ENCODE data around the gene EPB41.
A peak's percentile ranks its signal among the peaks of the same experiment; 100 is the strongest.

Gene EPB41

DNA sequence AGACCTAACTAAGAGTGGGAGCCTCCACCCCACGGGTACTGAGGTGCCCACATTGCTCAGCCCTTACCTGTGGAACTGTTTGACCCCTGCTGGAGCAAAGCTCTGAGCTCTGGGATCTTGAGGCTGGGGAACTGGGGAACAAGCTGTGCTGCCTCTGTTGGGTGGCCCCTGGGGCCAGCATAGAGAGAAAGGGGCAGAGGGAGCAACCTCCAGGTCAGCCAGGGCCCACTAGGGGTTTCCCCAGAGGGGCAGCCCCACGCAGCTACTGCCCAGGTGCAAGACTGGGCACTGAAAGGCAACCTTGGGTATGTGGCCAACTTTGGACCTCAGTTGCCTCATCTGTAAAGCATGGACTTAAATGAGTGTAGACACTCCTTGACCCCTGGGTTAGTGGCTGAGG lies 23.5 kb upstream of the EPB41 start:
- no peak for DNase-seq (ENCODE audit: low read depth in 2 of 2)

- DNase-seq (ENCODE audit: low read depth in 2 of 2): no peak
Measured at GRCh38 chr1:28891256-28891655, 23.1 kb upstream of the EPB41 start.

DNA sequence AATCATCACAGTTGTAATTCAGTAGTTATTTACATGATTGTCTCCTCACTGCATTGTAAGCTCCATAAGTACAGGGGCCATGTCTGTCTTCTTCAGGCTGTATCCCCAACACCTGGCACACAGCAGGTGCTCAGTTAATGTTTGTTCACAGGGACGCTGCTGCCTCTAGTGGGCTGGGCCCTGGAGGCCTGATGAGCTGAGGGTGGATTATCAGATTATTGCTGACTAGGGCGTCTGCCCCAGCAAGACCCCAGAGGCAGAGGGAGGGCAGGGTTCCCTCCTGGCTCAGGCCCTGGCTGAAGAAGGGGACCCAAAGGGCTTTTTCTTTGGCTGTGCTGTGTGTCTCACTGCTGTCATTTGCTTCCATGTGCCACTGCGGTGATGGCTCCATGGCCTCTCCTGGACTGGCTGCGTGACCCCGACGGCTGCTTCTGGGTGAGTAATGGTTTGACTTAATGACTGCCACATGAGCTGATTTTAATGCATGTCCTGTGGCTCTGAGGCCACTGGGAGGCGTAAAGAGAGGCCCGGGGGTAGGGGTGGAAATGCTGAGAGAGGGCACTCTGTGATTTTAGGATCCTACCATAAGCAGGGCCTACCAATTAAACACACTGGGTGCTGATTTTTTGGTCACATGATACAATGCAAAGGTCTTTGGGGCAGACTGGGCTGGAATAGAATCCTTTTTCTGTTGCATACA lies 20.8 kb upstream of the EPB41 start:
- DNase-seq (ENCODE audit: low read depth in 2 of 2): no peak

DNA sequence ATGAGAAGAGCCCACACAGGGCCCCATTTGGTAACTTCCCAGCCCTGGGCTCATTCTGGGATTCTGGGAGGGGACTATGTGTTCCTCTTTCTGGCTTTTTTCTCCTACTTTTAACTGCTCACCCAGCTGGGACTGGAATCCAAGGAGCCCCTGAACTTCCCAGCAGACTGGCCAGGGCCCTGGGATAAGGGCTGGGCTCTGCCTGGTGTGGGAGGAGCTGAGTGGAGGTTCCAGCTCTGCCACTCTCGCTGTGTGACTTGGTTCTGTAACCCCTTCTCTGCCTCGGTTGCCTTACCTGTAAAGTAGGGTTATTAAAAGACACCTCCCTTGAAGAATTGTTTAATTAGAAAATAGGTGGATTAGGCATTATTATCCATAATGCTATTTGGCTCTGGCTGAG lies 19.6 kb upstream of the EPB41 start:
- no peak for DNase-seq (ENCODE audit: low read depth in 2 of 2)

GRCh38 chr1:28895896-28896608 lies 18.3 kb upstream of the EPB41 start:
- DNase-seq (ENCODE audit: low read depth in 2 of 2): no peak

DNA sequence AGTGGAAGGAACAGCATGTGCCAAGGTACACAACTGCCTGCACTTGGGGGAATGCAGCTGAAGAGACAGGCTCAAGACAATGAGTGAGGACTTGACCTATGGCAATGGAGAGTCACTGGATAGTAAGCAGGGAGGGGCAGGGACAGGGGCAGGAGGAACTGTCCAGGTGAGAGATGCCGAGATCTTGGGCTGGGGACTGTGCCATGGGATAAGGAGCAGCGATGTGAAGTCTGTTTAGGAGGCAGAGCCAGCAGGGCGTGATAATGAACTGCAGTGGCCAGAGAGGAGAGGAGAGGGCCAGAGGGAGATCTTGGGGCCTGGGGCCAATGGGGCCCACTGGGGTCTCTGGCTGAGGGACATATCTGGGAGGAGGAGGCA lies 17.8 kb upstream of the EPB41 start:
- no peak for DNase-seq (ENCODE audit: low read depth in 2 of 2)

DNA sequence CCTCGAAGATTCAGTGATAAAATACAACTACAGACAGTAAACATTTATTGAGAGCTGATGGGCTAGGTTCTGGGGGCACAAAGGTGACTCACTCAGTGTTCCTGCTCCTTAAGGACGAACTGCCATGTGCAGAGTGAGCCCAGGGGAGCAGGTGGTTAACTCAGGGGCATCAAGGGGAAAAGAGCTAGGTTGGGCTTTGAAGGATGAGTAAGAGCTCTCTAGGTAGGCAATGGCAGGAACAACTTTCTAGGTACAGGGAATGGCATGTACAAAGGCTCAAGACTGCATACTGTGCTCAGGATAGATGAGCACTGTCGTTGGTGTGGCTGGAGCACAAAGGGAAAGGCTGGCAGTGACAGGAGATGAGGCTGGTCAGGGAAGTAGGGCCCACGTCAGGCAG lies 16.6 kb upstream of the EPB41 start:
- DNase-seq (ENCODE audit: low read depth in 2 of 2): no peak

DNA sequence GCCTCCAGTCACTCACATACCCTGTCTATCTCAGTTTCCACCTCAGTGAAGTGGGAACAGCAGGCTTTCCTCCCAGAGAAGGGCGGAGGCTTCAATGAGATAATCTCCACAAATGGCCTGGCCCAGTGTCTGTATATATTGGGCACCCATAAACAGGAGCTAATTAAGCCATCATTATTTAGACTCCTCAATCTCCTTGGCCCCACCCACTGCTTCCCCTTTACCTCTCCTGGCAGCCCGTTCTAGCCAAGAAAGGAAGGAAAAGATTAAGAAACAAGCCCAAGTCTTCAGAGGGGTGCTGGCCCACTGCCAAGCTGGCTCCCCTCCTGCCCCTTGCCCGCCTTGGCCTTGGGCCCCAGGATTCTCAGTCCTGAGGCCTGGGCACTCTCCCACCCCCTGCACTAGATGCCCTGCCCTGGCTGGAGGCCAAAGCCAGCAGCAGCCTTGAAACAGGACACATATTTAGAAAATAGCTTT lies 15.9 kb upstream of the EPB41 start:
- DNase-seq (ENCODE audit: low read depth in 2 of 2): no peak

- no peak for DNase-seq (ENCODE audit: low read depth in 2 of 2)
Measured at GRCh38 chr1:28899267-28899666, 15.1 kb upstream of the EPB41 start.

- DNase-seq (ENCODE audit: low read depth in 2 of 2): no peak
Measured at GRCh38 chr1:28900562-28900961, 13.8 kb upstream of the EPB41 start.

GRCh38 chr1:28902738-28903137 lies 11.6 kb upstream of the EPB41 start:
- DNase-seq (ENCODE audit: low read depth in 2 of 2): no peak

- no peak for DNase-seq (ENCODE audit: low read depth in 2 of 2)
Measured at GRCh38 chr1:28905921-28906666, 8.3 kb upstream of the EPB41 start.

GRCh38 chr1:28909198-28909597 lies 5.2 kb upstream of the EPB41 start:
- DNase-seq (ENCODE audit: low read depth in 2 of 2): no peak

GRCh38 chr1:28910379-28911115 lies 3.8 kb upstream of the EPB41 start:
- no peak for DNase-seq (ENCODE audit: low read depth in 2 of 2)

DNA sequence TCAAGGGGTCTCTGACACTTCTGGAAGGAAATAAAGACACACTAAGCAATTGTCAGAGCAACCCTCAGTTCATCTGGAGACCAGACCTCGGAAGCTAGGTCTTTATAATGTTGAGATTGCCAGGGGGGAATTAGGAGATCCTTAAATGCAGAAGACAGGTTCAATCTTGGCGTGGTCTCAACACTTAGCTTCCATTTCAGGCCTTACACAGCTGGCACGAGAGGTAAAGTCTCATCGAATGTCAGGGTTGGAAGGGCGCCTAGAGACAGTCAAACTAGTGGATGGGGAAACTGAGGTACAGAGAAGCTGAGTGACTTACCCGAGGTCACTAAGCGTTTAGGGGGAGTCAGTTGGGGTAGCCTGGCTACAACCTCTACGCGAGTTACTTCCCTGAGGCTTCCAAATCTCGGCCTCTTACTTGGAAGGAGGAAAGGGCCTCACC lies 562 bp upstream of the EPB41 start:
- DNase-seq (ENCODE audit: low read depth in 2 of 2): no peak

- peak in 1 of 2 donors; percentile 26 for DNase-seq (ENCODE audit: low read depth in 2 of 2)
Measured at GRCh38 chr1:28915031-28915895, 894 bp downstream of the EPB41 start.

GRCh38 chr1:28917757-28918118 lies 3.4 kb downstream of the EPB41 start:
- no peak for DNase-seq (ENCODE audit: low read depth in 2 of 2)

DNA sequence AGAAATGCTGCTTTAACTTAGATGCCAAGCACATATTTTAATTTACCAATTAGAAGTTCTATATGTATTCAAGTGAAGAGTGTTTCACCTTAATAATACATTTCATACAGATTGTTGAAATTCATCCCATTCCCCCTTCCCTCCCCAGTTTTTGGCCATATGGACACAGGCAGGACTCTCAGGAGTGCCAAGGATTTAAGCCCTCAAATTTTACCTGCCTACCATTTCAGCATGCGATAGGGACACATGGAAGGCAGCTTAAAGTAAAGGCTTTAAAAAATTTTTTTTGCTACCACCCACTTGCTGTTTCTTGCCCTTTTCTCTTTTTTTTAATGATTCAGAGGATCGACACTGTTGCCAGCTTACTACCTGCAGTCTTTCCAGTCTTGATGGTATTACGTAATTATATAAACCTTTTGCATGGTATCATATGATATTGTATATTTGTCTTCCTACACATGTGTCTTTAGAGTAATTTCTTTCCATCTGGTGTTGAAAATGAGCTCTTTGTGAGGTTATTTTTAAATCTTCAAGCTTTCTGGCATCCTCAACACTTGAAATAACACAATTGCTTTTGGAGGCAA lies 7.0 kb downstream of the EPB41 start:
- DNase-seq (ENCODE audit: low read depth in 2 of 2): no peak

DNA sequence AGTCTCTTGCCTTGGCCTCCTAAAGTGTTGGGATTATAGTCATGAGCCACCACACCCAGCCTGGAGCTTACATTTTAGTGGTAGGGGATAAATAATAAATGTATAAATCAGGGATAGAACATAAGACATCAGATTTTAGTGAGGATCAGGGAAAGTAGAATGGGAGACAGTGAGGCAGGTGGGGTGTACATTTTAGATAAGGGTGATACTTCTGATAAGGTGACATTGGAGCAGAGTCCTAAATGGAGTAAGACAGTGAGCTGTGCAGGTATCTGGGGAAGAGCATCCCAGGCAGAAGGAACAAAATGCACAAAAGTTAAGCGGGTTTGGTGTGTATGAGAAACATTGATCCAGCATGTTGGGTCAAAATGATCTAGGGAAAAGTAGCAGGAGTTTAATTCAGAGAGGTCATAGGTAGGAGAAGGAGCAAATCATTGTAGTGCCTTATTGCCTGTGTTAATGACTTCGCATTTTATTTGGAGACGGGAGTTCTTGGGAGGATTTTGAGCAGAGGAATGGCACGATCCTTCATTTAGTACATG lies 11.1 kb downstream of the EPB41 start:
- DNase-seq (ENCODE audit: low read depth in 2 of 2): no peak

DNA sequence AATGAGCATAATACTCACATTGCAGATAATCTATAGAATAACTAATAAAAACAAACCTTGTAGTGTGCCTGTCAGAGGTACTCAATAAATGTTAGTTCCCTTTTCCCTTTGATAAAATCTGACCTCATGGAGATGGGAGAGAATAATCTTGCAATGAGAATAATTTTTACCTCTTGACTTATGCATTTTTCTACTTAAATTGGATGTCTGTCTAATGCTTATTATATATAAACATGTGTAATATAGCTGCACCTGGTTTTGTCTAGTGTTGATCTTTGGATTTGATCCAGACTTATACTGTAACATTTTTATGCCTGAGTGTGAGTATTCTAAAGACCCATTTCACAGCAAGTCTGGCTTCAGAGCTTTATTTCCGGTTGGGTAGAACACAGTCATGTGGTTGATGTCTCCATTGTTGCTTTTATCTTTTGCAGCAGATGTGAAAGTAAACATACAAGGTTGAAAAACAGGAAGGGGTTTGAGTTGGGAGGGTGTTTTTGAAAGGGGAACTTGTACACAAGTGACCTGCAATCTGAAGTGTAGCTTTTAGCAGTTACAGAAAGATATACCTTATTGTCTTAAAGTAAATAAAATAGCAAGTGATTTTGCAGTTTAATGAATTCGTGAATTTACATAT lies 12.4 kb downstream of the EPB41 start:
- peak in 1 of 2 donors; percentile 19 for DNase-seq (ENCODE audit: low read depth in 2 of 2)

Measured in stimulated activated CD4-positive, alpha-beta T cell treated with anti-CD3 and anti-CD28 coated beads, Interleukin-1b, Interleukin-23, amount 100 ng/mL, for 4 hours (primary cell).